NCI-H510A treated with DMSO at 0.1 percent for 48 hours (cell line): ENCODE measurements around the gene CUL9.
"Not testable (repeated sequence)": the region's sequence is repeated elsewhere in the genome, so short reads cannot be mapped to it uniquely, and the experiment has no call there.

Source experiments
- DNase-seq: peaks from one replicate; lab custom pipeline; 2025; lab: John Stamatoyannopoulos, UW

CUL9 gene

GRCh38 chr6:43181942-43182860 is at the start of gene CUL9:
CUL9 (plus strand) TSS chr6:43182196; CDS start chr6:43184311, 2,115 bp downstream.
- peak; percentile 89 for DNase-seq

DNA sequence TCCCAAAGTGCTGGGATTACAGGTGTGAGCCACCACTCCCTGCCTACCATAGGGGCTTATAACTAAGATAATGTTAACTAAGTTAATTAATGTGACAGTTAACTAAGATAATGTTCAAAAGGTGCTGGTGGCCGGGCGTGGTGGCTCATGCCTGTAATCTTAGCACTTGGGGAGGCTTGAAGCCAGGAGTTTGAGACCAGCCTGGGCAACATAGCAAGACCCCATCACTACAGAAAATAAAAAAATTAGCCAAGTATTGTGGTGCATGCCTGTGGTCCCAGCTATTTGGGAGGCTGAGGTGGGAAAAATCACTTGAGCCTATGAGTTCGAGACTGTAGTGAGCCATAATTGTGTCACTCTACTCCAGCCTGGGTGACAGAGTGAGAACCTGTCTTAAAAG is 43.7 kb upstream of the CUL9 start:
- DNase-seq = no peak

DNA sequence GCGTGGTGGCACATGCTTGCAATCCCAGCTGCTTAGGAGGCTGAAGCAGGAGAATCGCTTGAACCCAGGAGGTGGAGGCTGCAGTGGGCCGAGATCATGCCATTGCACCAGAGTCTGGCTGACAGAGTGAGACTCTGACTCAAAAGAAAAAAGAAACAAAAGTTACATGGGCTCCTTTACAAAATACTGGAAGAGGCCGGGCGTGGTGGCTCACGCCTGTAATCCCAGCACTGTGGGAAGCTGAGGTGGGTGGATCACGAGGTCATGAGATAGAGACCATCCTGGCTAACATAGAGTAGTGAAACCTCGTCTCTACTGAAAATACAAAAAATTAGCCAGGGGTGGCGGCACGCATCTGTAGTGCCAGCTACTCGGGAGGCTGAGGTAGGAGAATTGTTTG is 42.0 kb upstream of the CUL9 start:
- DNase-seq = not testable (repeated sequence)

- DNase-seq = no peak
These were observed 40.4 kb upstream of the CUL9 start for GRCh38 chr6:43141644-43142043.

GRCh38 chr6:43142101-43142500 is 39.9 kb upstream of the CUL9 start:
- DNase-seq = no peak

DNA sequence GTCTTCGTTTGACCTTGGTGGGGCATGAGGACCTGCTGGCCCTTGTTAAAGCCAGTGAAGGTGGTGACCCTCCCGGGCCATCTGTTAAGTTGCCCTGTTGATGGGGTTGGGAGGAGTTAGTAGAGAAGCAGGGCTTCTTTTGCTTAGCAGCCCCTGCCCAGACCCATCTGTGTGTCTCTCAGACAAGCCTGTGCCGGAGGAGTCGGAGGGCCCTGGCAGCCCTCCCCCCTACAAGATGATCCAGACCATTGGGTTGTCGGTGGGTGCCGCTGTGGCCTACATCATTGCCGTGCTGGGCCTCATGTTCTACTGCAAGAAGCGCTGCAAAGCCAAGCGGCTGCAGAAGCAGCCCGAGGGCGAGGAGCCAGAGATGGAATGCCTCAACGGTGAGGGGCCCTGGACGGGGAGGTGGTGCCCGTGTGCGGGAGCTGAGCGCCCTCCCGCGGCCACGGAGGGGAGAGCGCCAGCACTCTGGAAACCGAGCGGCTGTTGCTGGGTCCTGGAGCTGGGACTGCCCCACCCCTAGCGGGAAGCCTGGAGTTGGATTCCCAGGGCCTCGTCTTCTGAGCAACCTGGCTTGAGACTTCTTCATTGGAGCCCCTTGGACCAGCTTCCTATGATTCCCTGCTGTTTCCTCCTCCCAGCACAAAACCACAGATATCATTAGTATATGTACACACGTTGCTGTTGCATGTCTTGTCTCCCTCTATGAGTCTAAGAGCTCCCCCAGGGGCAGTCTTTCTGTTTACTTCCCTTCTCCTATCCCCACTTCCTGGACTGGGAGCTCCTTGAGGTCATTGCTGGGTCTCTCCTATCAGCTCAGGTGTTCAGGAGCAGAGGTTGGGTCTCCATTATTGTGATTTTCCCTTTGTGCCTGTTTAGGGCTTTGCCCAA is 38.5 kb upstream of the CUL9 start:
- DNase-seq = peak; percentile 86

DNA sequence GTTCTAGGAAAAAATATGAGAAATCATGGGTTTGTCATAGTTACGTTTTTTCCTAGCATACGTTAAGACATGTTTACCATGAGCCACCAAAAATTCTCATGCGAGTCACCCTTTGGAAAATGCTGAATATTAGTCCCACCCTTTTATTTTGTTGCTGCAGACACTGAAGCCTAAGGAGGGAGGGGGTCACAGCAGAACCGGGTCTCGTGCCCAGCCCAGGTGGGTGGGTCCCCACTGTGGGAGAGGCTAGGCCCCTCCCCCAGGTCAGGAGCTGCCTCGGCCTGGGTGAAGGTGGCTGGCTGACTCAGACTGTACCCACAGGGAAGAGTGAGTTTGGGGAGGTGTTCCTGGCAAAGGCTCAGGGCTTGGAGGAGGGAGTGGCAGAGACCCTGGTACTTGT is 37.1 kb upstream of the CUL9 start:
- DNase-seq = no peak

DNA sequence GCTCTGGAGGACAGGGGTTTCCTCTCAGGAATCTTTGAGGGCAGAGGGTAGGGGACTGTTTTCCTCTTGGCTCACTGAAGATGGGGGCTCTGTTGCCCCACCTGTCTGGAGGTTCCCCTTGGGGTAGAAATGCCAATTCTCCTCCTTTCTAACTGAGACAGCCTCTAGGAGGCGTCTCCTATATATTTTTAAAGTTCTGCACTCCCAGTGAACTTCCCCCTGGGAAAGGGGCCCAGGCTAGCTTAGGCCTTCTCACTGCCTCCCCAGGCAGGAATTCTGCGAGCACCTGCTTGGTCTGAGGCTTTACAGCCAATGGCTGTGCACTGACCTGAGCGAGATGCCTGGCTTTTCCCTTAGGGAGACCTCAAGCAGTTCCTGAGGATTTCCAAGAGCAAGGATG is 35.7 kb upstream of the CUL9 start:
- no peak for DNase-seq

DNA sequence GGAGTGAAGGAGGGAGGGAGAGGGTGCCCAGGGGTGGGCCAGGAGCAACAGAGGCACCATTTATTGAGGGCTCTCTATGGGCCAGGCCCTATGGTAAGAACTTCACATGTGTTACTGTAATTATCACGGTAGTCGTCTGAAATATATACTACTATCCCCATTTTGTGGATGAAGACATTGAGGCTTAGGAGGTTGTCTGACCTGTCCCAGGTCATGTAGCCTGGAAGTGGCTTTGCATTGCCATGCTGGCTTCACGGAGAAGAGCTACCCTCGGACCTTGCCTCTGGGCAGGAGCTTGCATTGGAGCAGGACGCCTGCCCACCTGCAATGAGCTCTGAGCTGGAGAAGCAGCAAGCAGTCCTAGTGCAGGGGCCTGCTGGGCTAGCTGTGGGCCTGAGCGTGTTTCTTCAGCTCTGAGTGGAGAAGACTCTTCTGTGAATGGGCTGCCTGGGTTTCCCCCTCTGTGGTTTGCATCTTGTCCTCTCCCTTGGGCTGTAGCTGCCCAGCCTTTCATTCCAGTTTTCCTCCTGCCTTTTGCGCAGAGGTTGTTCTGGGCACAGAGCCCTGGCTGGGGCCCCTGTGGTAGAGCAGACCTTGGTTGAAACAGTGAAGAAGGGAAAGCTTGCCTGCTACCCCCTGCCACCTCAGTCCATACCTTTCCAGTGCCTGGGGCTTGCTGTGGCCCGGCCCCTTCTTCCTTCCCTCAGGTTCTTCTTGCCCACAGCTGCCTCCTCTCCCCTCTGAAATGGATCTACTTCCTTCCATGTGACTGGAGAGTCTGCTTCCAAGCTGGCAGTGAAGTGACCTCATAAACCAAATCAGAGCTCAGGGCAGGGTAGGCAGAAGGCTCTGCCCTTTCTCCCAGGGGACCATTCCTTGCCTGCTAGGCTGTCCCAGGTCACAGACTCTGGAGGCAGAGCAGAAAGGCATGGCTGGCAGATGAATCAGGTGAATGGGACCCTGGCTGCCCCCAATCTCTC is 35.0 kb upstream of the CUL9 start:
- DNase-seq = no peak

- no peak for DNase-seq
These were observed 34.1 kb upstream of the CUL9 start for GRCh38 chr6:43147691-43148477.

- DNase-seq = no peak
These were observed 32.7 kb upstream of the CUL9 start for GRCh38 chr6:43149265-43149664.

DNA sequence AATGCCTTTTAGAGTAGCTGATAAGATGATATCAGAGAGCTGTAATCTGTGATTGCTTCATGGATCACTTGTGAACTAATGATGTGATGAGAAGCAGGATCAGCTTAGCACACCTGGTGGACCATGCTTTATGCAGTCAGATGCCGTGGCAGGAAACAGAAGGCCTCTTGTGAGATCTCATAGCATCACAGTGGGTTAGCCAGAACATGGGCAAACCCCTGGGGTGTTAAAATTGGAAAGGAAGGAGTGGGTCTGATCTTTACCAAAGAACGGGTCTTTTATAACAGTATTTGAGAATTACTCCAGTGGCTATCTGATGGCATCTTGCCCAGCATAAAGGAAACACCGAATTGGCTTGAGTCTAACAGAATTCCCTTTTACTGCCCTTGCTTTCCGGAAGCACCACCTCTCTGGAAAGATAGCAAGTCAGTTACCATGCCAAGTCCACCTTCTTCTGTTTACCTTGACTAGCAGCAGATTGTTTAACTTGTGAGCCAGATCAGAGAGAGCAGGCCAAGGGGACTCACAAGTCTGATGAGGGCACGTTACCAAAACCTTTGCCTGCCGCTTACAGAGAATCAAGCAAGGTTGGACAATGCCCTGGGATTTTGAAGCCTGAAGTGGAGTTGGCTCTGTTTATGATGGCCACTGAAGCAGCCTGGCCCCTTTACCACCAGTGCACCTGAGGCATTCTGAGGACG is 31.8 kb upstream of the CUL9 start:
- DNase-seq = no peak

- no peak for DNase-seq
These were observed 22.4 kb upstream of the CUL9 start for GRCh38 chr6:43159599-43159998.

GRCh38 chr6:43163899-43164298 is 18.1 kb upstream of the CUL9 start:
- no peak for DNase-seq

DNA sequence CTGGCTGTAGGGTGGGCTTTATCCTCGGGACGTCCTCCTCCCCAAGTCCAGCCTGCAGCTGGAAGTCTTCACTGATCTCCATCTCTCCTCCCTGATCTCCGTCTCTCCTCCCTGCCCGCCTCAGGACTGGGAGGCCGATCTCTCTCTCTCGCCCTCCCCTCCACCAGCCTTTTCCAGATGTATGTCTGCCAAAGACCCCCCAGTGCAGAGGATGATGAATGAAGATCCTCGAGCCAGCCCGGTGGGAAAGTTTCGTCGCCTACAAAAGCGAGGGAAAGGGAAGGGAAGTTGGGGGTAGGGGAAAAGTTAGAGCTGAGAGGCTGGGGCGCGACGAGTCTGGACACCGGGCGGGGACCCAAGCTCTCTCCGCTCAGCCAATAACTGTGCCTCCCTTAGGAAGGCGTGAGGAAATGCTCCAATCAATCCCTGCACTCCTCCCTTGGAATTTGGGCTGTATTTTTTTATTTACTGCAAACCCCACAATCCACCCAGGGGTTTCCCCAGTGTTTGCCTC is 11.5 kb upstream of the CUL9 start:
- DNase-seq = peak; percentile 96

DNA sequence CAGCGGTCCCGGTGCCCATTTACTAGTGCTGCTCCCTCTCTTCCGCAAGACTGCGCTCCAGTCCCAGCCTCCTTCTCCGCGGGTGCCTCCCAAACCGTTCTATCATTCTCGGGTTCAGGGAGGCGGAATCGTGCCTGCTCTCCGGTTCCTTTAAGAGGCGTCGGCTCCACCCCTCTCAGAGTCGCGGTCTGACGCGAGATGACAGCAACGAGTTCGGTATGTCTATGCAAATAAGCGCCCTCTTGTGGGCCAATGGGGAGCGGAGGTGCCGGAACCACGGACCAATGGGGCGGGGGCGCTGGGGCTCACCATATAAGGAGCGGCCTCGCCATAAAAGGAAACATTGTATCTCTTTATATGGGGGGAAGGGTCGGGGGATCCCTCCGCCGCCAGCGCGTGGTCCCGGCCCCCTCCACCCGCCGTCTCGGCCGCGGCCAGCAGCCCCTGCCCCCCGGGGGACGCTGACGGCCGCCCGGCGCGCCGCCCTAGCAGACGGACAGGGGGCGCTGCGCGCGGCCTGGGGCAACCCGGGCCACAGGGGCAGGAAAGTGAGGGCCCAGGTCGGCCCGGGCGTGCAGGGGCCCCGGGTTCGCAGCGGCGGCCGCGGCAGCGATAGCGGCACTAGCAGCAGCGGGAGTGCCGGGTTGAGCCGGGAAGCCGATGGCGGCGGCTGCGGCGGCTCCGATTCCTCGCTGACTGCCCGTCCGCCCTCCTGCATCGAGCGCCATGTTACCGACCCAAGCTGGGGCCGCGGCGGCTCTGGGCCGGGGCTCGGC is 10.9 kb upstream of the CUL9 start, which contains the start of gene SRF:
Gene SRF (plus strand): TSS at position 339 of the 776 bp plus-strand sequence. CDS start 388 bp downstream, at position 727.
- peak; percentile 99 for DNase-seq

DNA sequence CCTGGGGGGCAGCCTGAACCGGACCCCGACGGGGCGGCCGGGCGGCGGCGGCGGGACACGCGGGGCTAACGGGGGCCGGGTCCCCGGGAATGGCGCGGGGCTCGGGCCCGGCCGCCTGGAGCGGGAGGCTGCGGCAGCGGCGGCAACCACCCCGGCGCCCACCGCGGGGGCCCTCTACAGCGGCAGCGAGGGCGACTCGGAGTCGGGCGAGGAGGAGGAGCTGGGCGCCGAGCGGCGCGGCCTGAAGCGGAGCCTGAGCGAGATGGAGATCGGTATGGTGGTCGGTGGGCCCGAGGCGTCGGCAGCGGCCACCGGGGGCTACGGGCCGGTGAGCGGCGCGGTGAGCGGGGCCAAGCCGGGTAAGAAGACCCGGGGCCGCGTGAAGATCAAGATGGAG is 10.3 kb upstream of the CUL9 start:
- DNase-seq = no peak

DNA sequence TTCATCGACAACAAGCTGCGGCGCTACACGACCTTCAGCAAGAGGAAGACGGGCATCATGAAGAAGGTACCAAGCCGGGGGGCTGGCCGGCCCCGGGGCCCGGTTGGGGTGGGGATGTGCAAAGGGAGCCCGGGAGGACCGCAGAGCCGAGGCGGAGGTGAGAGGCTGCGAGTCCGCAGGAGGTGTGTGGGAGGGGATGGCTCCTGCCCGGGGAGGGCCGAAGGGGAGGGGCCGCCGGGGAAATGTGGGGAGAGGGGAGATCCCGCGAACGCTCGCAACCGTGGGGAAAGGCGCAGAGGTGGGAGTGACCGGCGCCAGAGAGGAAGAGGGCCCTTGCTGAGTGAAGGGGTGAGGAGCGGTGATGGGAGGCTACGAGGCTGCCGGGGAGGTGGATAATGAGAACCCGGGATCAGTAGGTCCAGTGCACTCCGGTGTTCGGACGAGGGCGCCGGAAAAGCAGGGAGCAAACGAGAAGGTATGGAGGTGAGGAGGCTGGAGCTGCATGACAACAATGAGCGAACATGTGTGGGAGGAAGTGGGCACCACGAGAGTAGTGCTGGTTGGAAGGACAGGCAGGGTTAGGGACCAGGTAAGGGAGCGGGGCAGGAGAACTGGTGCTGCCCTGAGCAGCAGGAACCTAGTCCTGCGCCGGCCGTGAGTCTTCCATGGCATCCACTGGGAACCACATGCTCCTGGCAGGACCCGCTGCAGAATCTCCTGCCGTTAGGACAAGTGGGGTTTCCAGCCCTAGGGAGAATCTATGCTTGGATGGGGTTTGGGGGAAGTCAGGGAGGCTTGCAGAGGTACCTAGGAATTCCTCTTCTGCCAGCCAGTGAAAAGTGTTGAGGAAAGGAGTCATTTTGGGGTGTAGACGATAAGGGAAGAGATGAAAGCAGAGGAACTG is 9.6 kb upstream of the CUL9 start:
- peak; percentile 72 for DNase-seq
